CD4-positive, alpha-beta T cell treated with Interleukin-12 subunit alpha and Interleukin-12 subunit beta, for 1 hour (primary cell): ENCODE measurements around the gene TPPP2.
A peak's percentile ranks its signal among the peaks of the same experiment; 100 is the strongest.

Source experiments
- DNase-seq: peaks from one replicate; pipeline ENCODE4 v3.0.0-alpha.2; 2020

The TPPP2 gene

GRCh38 chr14:21059842-21060613 lies 30.0 kb downstream of the TPPP2 start:
- no peak for DNase-seq

GRCh38 chr14:21060614-21061346 lies 30.8 kb downstream of the TPPP2 start:
- no peak for DNase-seq

- DNase-seq = no peak
Measured at GRCh38 chr14:21061347-21061668, 31.3 kb downstream of the TPPP2 start.

GRCh38 chr14:21063479-21063878 lies 33.5 kb downstream of the TPPP2 start:
- no peak for DNase-seq

- DNase-seq = peak; percentile 37
Measured at GRCh38 chr14:21066882-21067502, 37.0 kb downstream of the TPPP2 start.

- peak; percentile 77 for DNase-seq
Measured at GRCh38 chr14:21068521-21069387, 38.7 kb downstream of the TPPP2 start.

GRCh38 chr14:21069388-21070082 lies 39.5 kb downstream of the TPPP2 start:
- DNase-seq = peak; percentile 48

GRCh38 chr14:21070083-21070609 lies 40.1 kb downstream of the TPPP2 start, which contains the start of gene ARHGEF40:
Gene ARHGEF40, plus strand, starts transcription at chr14:21070304. Its CDS starts 93 bp downstream, at chr14:21070397.
- peak; percentile 44 for DNase-seq

- DNase-seq = peak; percentile 36
Measured at GRCh38 chr14:21070610-21071224, 40.7 kb downstream of the TPPP2 start.

- DNase-seq = peak; percentile 66
Measured at GRCh38 chr14:21071225-21072030, 41.4 kb downstream of the TPPP2 start.

- no peak for DNase-seq
Measured at GRCh38 chr14:21072031-21072473, 42.0 kb downstream of the TPPP2 start.

GRCh38 chr14:21072781-21073339 lies 42.8 kb downstream of the TPPP2 start:
- DNase-seq = no peak

- no peak for DNase-seq
Measured at GRCh38 chr14:21073921-21074320, 43.9 kb downstream of the TPPP2 start.

- DNase-seq = no peak
Measured at GRCh38 chr14:21074398-21075272, 44.6 kb downstream of the TPPP2 start.

- DNase-seq = no peak
Measured at GRCh38 chr14:21075719-21076437, 45.9 kb downstream of the TPPP2 start.

- no peak for DNase-seq
Measured at GRCh38 chr14:21077672-21078071, 47.7 kb downstream of the TPPP2 start.

GRCh38 chr14:21078287-21078686 lies 48.3 kb downstream of the TPPP2 start:
- DNase-seq = no peak

- DNase-seq = no peak
Measured at GRCh38 chr14:21078726-21079125, 48.7 kb downstream of the TPPP2 start.
